CD14-positive monocyte (primary cell): ENCODE data around the gene MET. TPM values are rescaled to one million over a fixed set of nuclear protein-coding genes. Genes with fewer than 3 reads are reported as not detected.

Experiments used
- DNase-seq, 3 donors: peaks; one replicate each; pipeline ENCODE4 v3.0.0-alpha.2; 2011 to 2022
- H2AFZ ChIP-seq: 2 replicates; pipeline ENCODE4 v1.6.0; 2012; ENCODE audit warnings: mild to moderate bottlenecking, low read depth, low read length, inconsistent platforms; ENCODE audit not compliant: insufficient read depth, poor library complexity, severe bottlenecking
- H3K27ac ChIP-seq, 2 donors: 1 replicate in 1 of 2; 2 replicates in 1 of 2; pipeline ENCODE4 v1.5.1; 2012 to 2013; ENCODE audit warnings: low read length in 2 of 2, control low read depth in 1 of 2, inconsistent platforms in 1 of 2, low read depth in 1 of 2, mild to moderate bottlenecking in 1 of 2
- H3K27me3 ChIP-seq, 2 donors: one replicate each; pipeline versions ENCODE4 v1.6.0 to v1.6.1; 2011 to 2013; ENCODE audit warnings: low read length in 2 of 2; ENCODE audit not compliant: control insufficient read depth in 2 of 2, insufficient read depth in 2 of 2
- H3K36me3 ChIP-seq, 2 donors: replicated peaks in 1 of 2; 1 replicate in 1 of 2; 2 replicates in 1 of 2; pipeline versions ENCODE4 v1.5.1 to v1.6.1; 2012 to 2013; ENCODE audit warnings: low read length in 2 of 2, control low read depth in 1 of 2, inconsistent platforms in 1 of 2, mild to moderate bottlenecking in 1 of 2; ENCODE audit not compliant: insufficient read depth in 2 of 2, control insufficient read depth in 1 of 2
- H3K4me1 ChIP-seq, 2 donors: 1 replicate in 1 of 2; 2 replicates in 1 of 2; pipeline versions ENCODE4 v1.5.1 to v1.6.1; 2012 to 2013; ENCODE audit warnings: low read length in 2 of 2, control low read depth in 1 of 2, inconsistent platforms in 1 of 2, mild to moderate bottlenecking in 1 of 2, moderate library complexity in 1 of 2; ENCODE audit not compliant: insufficient read depth in 2 of 2, control insufficient read depth in 1 of 2
- H3K4me2 ChIP-seq: replicated peaks from 2 replicates; pipeline ENCODE3; 2012; ENCODE audit warnings: low read length, moderate library complexity, mild to moderate bottlenecking; ENCODE audit not compliant: poor library complexity, severe bottlenecking; ENCODE audit errors: extremely low read depth
- H3K4me3 ChIP-seq, 3 experiments: fragments of 200-600 bp in 1 of 3; sonication (generic) in 1 of 3; replicated peaks in 1 of 3; 1 replicate in 2 of 3; 2 replicates in 1 of 3; pipeline ENCODE4 v1.5.1; 2011 to 2013; ENCODE audit warnings: low read length in 3 of 3, mild to moderate bottlenecking in 3 of 3, control low read depth in 2 of 3, low read depth in 2 of 3, inconsistent platforms in 1 of 3, moderate library complexity in 1 of 3
- H3K79me2 ChIP-seq: 2 replicates; pipeline ENCODE4 v1.6.0; 2012; ENCODE audit warnings: mild to moderate bottlenecking, control low read depth, inconsistent platforms, low read length, moderate library complexity; ENCODE audit not compliant: insufficient read depth
- H3K9ac ChIP-seq: 2 replicates; pipeline ENCODE4 v1.6.0; 2017; ENCODE audit warnings: low read length, mild to moderate bottlenecking; ENCODE audit not compliant: insufficient read depth, poor library complexity, severe bottlenecking
- H3K9me3 ChIP-seq, 2 donors: replicated peaks in 1 of 2; 1 replicate in 1 of 2; 2 replicates in 1 of 2; pipeline versions ENCODE4 v1.5.1 to v1.6.1; 2012 to 2013; ENCODE audit warnings: low read length in 2 of 2, control low read depth in 1 of 2; ENCODE audit not compliant: control insufficient read depth in 1 of 2, insufficient read depth in 1 of 2
- H4K20me1 ChIP-seq: 2 replicates; pipeline ENCODE4 v1.6.0; 2012; ENCODE audit warnings: mild to moderate bottlenecking, low read length, control low read depth, moderate library complexity; ENCODE audit not compliant: insufficient read depth
- H3K27ac Mint-ChIP-seq, 7 donors: one replicate each; pipeline ENCODE4 v1.8.0; 2020; ENCODE audit warnings: mild to moderate bottlenecking in 7 of 7, mixed read lengths in 7 of 7, moderate library complexity in 6 of 7, inconsistent platforms in 2 of 7
- H3K27me3 Mint-ChIP-seq, 3 donors: one replicate each; pipeline ENCODE4 v1.8.0; 2021 to 2022; ENCODE audit warnings: low read depth in 3 of 3, mild to moderate bottlenecking in 3 of 3, mixed read lengths in 3 of 3, moderate library complexity in 3 of 3, inconsistent platforms in 1 of 3
- H3K36me3 Mint-ChIP-seq, 2 donors: one replicate each; pipeline ENCODE4 v1.8.0; 2020; ENCODE audit warnings: mixed read lengths in 2 of 2, inconsistent platforms in 1 of 2, mild to moderate bottlenecking in 1 of 2
- H3K4me1 Mint-ChIP-seq: one replicate; pipeline ENCODE4 v1.8.0; 2020; ENCODE audit warnings: mild to moderate bottlenecking, mixed read lengths
- H3K4me3 Mint-ChIP-seq, 2 donors: one replicate each; pipeline ENCODE4 v1.8.0; 2020; ENCODE audit warnings: mild to moderate bottlenecking in 2 of 2, mixed read lengths in 2 of 2, moderate library complexity in 1 of 2
- H3K9me3 Mint-ChIP-seq, 7 donors: one replicate each; pipeline ENCODE4 v1.8.0; 2020 to 2022; ENCODE audit warnings: mixed read lengths in 7 of 7, mild to moderate bottlenecking in 6 of 7, moderate library complexity in 6 of 7, inconsistent platforms in 2 of 7
- CTCF ChIP-seq: fragments of 200-600 bp; IDR thresholded peaks from one replicate; pipeline ENCODE4 v1.8.0; 2022; ENCODE audit warnings: antibody characterized with exemption, mild to moderate bottlenecking
- WGBS: methylation state at CpG from one replicate; pipeline ENCODE4 v1.1.5; 2013; ENCODE audit warnings: missing lambda C conversion rate; ENCODE audit not compliant: insufficient coverage; 5-methylcytosine and 5-hydroxymethylcytosine counted together
- intact Hi-C, 2 donors: fragments of 100-400 bp; cut with micrococcal nuclease; formaldehyde crosslinking; loops; one replicate each; pipeline versions ENCODE4 v1.15.0 to v1.15.1; 2023
- polyA plus RNA-seq, 3 donors: library from polyadenylated mRNA; depleted of rRNA in 1 of 3; unstranded in 2 of 3; stranded (reverse) in 1 of 3; fragments of 300-500 nt in 2 of 3; fragments of >200 nt in 1 of 3; fragmentation: Illumina TruSeq in 2 of 3; gene quantifications; 1 replicate in 2 of 3; 2 replicates in 1 of 3; pipeline ENCODE4 v1.2.3, GENCODE V29; 2012 to 2021

MET gene
- polyA plus RNA-seq, 3 donors, result not detected

- intact Hi-C loops, result no loop called here
- Histone ChIP-seq H3K27me3 (no peaks in the 10 kb centered on the region), H3K36me3 (no peaks in the 10 kb centered on the region), H3K4me2 (no peak overlapping the region), H2AFZ (no peak overlapping the region), H3K4me1 (no peaks in the 10 kb centered on the region), H3K79me2 (no peaks in the 10 kb centered on the region), H3K27ac (no peak overlapping the region), H4K20me1 (no peaks in the 10 kb centered on the region), H3K9me3 (no peaks in the 10 kb centered on the region), H3K9ac (no peak overlapping the region), H3K4me3 (no peak overlapping the region)
- Mint-ChIP-seq H3K4me3 (no peak overlapping the region), H3K36me3 (no peaks in the 10 kb centered on the region), H3K27ac (no peak overlapping the region), H3K4me1 (no peaks in the 10 kb centered on the region), H3K9me3 (peaks cover 2 to 15% (median 12%) of the 10 kb centered on the region in 7 donors), H3K27me3 (peaks cover 1 to 2% (median 2%) of the 10 kb centered on the region in 3 donors)
- no peak for DNase-seq
- no CpG with 5 or more reads among the region's 2 CpGs for WGBS
- TF ChIP-seq CTCF, result no peak
Measured at GRCh38 chr7:116753130-116753529, 81.1 kb downstream of the MET start.

- Mint-ChIP-seq H3K27me3 (peaks cover 1 to 2% (median 2%) of the 10 kb centered on the region in 3 donors), H3K4me1 (no peaks in the 10 kb centered on the region), H3K9me3 (peaks cover 0 to 8% (median 6%) of the 10 kb centered on the region in 7 donors), H3K4me3 (no peak overlapping the region), H3K27ac (no peak overlapping the region), H3K36me3 (no peaks in the 10 kb centered on the region)
- DNase-seq, result no peak
- intact Hi-C loops, result no loop called here
- Histone ChIP-seq H4K20me1 (no peaks in the 10 kb centered on the region), H3K4me1 (no peaks in the 10 kb centered on the region), H3K27me3 (no peaks in the 10 kb centered on the region), H3K27ac (no peak overlapping the region), H3K4me3 (no peak overlapping the region), H3K4me2 (no peak overlapping the region), H3K9me3 (no peaks in the 10 kb centered on the region), H3K36me3 (no peaks in the 10 kb centered on the region), H3K9ac (no peak overlapping the region), H3K79me2 (no peaks in the 10 kb centered on the region), H2AFZ (no peak overlapping the region)
- whole genome bisulfite sequencing, result 93% methylated on average over 3 of the region's 4 CpGs
- TF ChIP-seq CTCF, result no peak
Measured at GRCh38 chr7:116754186-116754585, 82.2 kb downstream of the MET start.
